HCT116 (cell line): Measurements from ENCODE around the gene LTB. TPM values are rescaled to one million over a fixed set of nuclear protein-coding genes. Genes with fewer than 3 reads are reported as not detected.
A peak's percentile ranks its signal among the peaks of the same experiment; 100 is the strongest.

ENCODE experiments used
- ATAC-seq: fragments of 200-7000 bp; cut with Tn5 transposase; 2 replicates; pipeline ENCODE4 v1.9.1; 2020; ENCODE audit warnings: mild to moderate bottlenecking, moderate library complexity
- BruUV-seq: library from RNA; stranded (reverse); fragments of 400-500 nt; replicated peaks from 2 replicates; lab custom pipeline; 2021; lab: Mats Ljungman, UMichigan
- CTCF ChIA-PET: fragments of 300-600 bp; sonication (Branson Sonifier 250); formaldehyde crosslinking; loops from one replicate; lab custom pipeline; 2021; ENCODE audit warnings: antibody characterized with exemption; lab: Charles Lee
- POLR2A ChIA-PET: fragments of 300-600, 350-600 bp; sonication (Branson Sonifier 250); formaldehyde crosslinking; loops from one replicate; lab custom pipeline; 2021; ENCODE audit warnings: antibody characterized with exemption; lab: Charles Lee
- RAD21 ChIA-PET, 2 experiments: fragments of 300-600 bp; sonication (Branson Sonifier 250); formaldehyde crosslinking; loops; one replicate each; lab custom pipeline; 2023; ENCODE audit warnings: low total read pairs in 2 of 2; ENCODE audit not compliant: uncharacterized antibody in 2 of 2, unreplicated experiment in 2 of 2, low non-redundant PET in 1 of 2; lab: Charles Lee
- DNase-seq: peaks from one replicate; pipeline ENCODE4 v3.0.0-alpha.2; 2010; ENCODE audit warnings: low read depth, low spot score
- H2AFZ ChIP-seq: fragments of 200-600 bp; shearing (Covaris generic), sonication (generic); 2 replicates; pipeline ENCODE4 v1.6.1; 2017; ENCODE audit warnings: low read depth, mixed run types, mixed read lengths, antibody characterized with exemption, low read length; ENCODE audit not compliant: poor library complexity, severe bottlenecking
- H3K27ac ChIP-seq: 2 replicates; pipeline ENCODE4 v1.5.1; 2012; ENCODE audit warnings: low read depth, low read length
- H3K27me3 ChIP-seq: fragments of 200-600 bp; sonication (generic); 2 replicates; pipeline ENCODE4 v1.6.1; 2016; ENCODE audit warnings: mixed run types, low read length, mixed read lengths; ENCODE audit not compliant: insufficient read depth
- H3K36me3 ChIP-seq, 2 experiments: fragments of 200-500 bp in 1 of 2; fragments of 200-600 bp in 1 of 2; sonication (Bioruptor generic) in 1 of 2; sonication (generic) in 1 of 2; 2 replicates each; pipeline versions ENCODE4 v1.5.1 to v1.6.1; 2014 to 2016; ENCODE audit warnings: low read length in 2 of 2, inconsistent platforms in 1 of 2, mixed read lengths in 1 of 2, mixed run types in 1 of 2; ENCODE audit not compliant: insufficient read depth in 2 of 2, control insufficient read depth in 1 of 2
- H3K4me1 ChIP-seq, 2 experiments: fragments of 200-600 bp in 1 of 2; sonication (generic) in 1 of 2; 2 replicates each; pipeline versions ENCODE4 v1.5.1 to v1.6.1; 2012 to 2017; ENCODE audit warnings: low read length in 2 of 2, inconsistent platforms in 1 of 2, mild to moderate bottlenecking in 1 of 2, mixed read lengths in 1 of 2, mixed run types in 1 of 2, moderate library complexity in 1 of 2; ENCODE audit not compliant: insufficient read depth in 2 of 2, control insufficient read depth in 1 of 2
- H3K4me2 ChIP-seq: fragments of 200-600 bp; sonication (generic); 2 replicates; pipeline ENCODE4 v1.6.1; 2017; ENCODE audit warnings: mixed run types, low read length, mixed read lengths
- H3K4me3 ChIP-seq, 2 experiments: fragments of 200-600 bp in 1 of 2; sonication (generic) in 1 of 2; replicated peaks in 1 of 2; 2 replicates each; pipeline ENCODE4 v1.5.1; 2011 to 2016; ENCODE audit warnings: low read length in 2 of 2, control low read depth in 1 of 2, low read depth in 1 of 2, mild to moderate bottlenecking in 1 of 2, mixed read lengths in 1 of 2, mixed run types in 1 of 2
- H3K79me2 ChIP-seq: fragments of 200-600 bp; sonication (generic); 2 replicates; pipeline ENCODE4 v1.6.1; 2017; ENCODE audit warnings: mild to moderate bottlenecking, mixed run types, low read length, moderate library complexity, mixed read lengths; ENCODE audit not compliant: insufficient read depth
- H3K9ac ChIP-seq: fragments of 200-600 bp; sonication (generic); 2 replicates; pipeline ENCODE4 v1.6.1; 2016; ENCODE audit warnings: low read length, mixed read lengths
- H3K9me2 ChIP-seq: fragments of 200-600 bp; sonication (generic), shearing (Covaris generic); 2 replicates; pipeline ENCODE4 v1.6.1; 2017; ENCODE audit warnings: mixed run types, mild to moderate bottlenecking, moderate library complexity; ENCODE audit not compliant: insufficient read depth
- H3K9me3 ChIP-seq, 2 experiments: fragments of 200-500 bp in 1 of 2; fragments of 200-600 bp in 1 of 2; sonication (Bioruptor generic) in 1 of 2; sonication (generic) in 1 of 2; 2 replicates each; pipeline ENCODE4 v1.6.1; 2014 to 2017; ENCODE audit warnings: low read length in 2 of 2, mixed read lengths in 2 of 2, inconsistent platforms in 1 of 2, low read depth in 1 of 2, mild to moderate bottlenecking in 1 of 2, mixed run types in 1 of 2, moderate library complexity in 1 of 2; ENCODE audit not compliant: control insufficient read depth in 1 of 2, insufficient read depth in 1 of 2
- H4K20me1 ChIP-seq: fragments of 200-600 bp; sonication (generic), shearing (Covaris generic); 2 replicates; pipeline ENCODE4 v1.6.1; 2017; ENCODE audit warnings: mixed run types, mild to moderate bottlenecking, moderate library complexity; ENCODE audit not compliant: insufficient read depth
- CBX3 ChIP-seq: IDR thresholded peaks from 2 replicates; pipeline ENCODE4 v1.6.1; 2012; ENCODE audit warnings: low read depth
- CEBPB ChIP-seq: IDR thresholded peaks from 2 replicates; pipeline ENCODE4 v1.6.1; 2012; ENCODE audit warnings: low read depth
- EGR1 ChIP-seq: IDR thresholded peaks from 2 replicates; pipeline ENCODE4 v1.6.1; 2012; ENCODE audit warnings: low read depth
- EZH2 ChIP-seq: fragments of 200-600 bp; sonication (generic); IDR thresholded peaks from 2 replicates; pipeline ENCODE4 v1.6.1; 2017; ENCODE audit warnings: antibody characterized with exemption, mixed run types
- JUND ChIP-seq: IDR thresholded peaks from 2 replicates; pipeline ENCODE4 v1.6.1; 2012
- POLR2A ChIP-seq: IDR thresholded peaks from 2 replicates; pipeline ENCODE4 v1.7.0; 2011; ENCODE audit warnings: borderline replicate concordance; ENCODE audit not compliant: insufficient read depth, insufficient read length; ENCODE audit errors: extremely low read depth
- POLR2AphosphoS5 ChIP-seq: IDR thresholded peaks from 2 replicates; pipeline ENCODE4 v1.6.1; 2011; ENCODE audit warnings: mild to moderate bottlenecking, low read depth, low read length, moderate library complexity
- RAD21 ChIP-seq: IDR thresholded peaks from 2 replicates; pipeline ENCODE4 v1.6.1; 2012; ENCODE audit warnings: low read depth, mild to moderate bottlenecking
- SP1 ChIP-seq: IDR thresholded peaks from 2 replicates; pipeline ENCODE4 v1.6.1; 2012; ENCODE audit warnings: low read depth
- SRF ChIP-seq: IDR thresholded peaks from 2 replicates; pipeline ENCODE4 v1.6.1; 2012; ENCODE audit warnings: low read depth
- ZFX ChIP-seq: fragments of 450-650 bp; IDR thresholded peaks from 2 replicates; pipeline ENCODE4 v1.6.1; 2017
- ZNF274 ChIP-seq: fragments of 200-500 bp; sonication (Bioruptor generic); IDR thresholded peaks from 2 replicates; pipeline ENCODE4 v1.6.1; 2014; ENCODE audit warnings: mild to moderate bottlenecking, low read depth, low read length, inconsistent platforms
- intact Hi-C: fragments of 100-400 bp; cut with micrococcal nuclease; formaldehyde crosslinking; loops from 2 replicates; pipeline ENCODE4 v1.10.0; 2022
- total RNA-seq: library from RNA; stranded (reverse); gene quantifications from one replicate; pipeline ENCODE4 v1.2.1, GENCODE V29; 2021; ENCODE audit not compliant: unreplicated experiment
- TF ChIP-seq, protein P1 (sequence below): IDR thresholded peaks from 2 replicates; pipeline ENCODE4 v1.6.1; 2011; ENCODE audit warnings: mild to moderate bottlenecking, low read length, moderate library complexity; ENCODE audit not compliant: insufficient replicate concordance; ENCODE audit errors: extremely low read depth

Gene LTB
- total RNA-seq, 1 experiment from 2014 or later, result 0.64 TPM

DNA sequence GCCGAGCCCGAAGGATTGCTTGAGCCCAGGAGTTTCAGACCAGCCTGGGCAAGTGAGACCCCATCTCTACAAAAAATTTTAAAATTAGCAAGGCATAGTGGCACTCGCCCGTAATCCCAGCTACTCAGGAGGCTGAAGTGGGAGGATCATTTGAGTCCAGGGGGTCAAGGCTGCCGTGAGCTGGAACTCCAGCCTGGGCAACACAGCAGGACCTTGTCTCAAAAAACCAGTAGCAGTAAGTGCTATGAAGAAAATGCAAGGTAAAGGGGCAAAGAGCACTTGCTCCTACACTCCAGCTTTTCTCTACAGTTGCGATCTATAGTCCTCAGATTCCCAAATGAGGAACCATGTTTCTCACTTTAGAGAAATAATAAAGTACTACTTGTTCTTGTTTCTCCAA is 38.6 kb downstream of the LTB start:
- no peaks in the 10 kb centered on the region for H3K27me3 ChIP-seq
- BruUV-seq, result no TSS peak
- CTCF ChIA-PET, result no interaction called here
- H2AFZ ChIP-seq, result no peak overlapping the region
- intact Hi-C loops, result loop anchor here (10.0 kb wide), 1 partner anchor 291 kb away; no protein-coding TSS in a partner anchor
- H3K4me1 ChIP-seq, result peaks cover 25 to 48% of the 10 kb centered on the region in 2 experiments
- peaks cover 24% of the 10 kb centered on the region; the same call in 1 of the 2 replicates for H4K20me1 ChIP-seq
- TF ChIP-seq SRF (no peak), ZNF274 (no peak), POLR2AphosphoS5 (no peak), CEBPB (no peak), EZH2 (no peak), SP1 (no peak), RAD21 (no peak), JUND (no peak), ZFX (no peak), CBX3 (no peak), EGR1 (no peak), POLR2A (no peak)
- TF ChIP-seq, protein P1, sequence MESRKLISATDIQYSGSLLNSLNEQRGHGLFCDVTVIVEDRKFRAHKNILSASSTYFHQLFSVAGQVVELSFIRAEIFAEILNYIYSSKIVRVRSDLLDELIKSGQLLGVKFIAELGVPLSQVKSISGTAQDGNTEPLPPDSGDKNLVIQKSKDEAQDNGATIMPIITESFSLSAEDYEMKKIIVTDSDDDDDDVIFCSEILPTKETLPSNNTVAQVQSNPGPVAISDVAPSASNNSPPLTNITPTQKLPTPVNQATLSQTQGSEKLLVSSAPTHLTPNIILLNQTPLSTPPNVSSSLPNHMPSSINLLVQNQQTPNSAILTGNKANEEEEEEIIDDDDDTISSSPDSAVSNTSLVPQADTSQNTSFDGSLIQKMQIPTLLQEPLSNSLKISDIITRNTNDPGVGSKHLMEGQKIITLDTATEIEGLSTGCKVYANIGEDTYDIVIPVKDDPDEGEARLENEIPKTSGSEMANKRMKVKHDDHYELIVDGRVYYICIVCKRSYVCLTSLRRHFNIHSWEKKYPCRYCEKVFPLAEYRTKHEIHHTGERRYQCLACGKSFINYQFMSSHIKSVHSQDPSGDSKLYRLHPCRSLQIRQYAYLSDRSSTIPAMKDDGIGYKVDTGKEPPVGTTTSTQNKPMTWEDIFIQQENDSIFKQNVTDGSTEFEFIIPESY, result no peak
- no peaks in the 10 kb centered on the region for H3K9me3 ChIP-seq
- RAD21 ChIA-PET, result no interaction called here
- no peak for ATAC-seq
- peaks cover 19 to 21% of the 10 kb centered on the region in 2 experiments for H3K36me3 ChIP-seq
- H3K4me2 ChIP-seq, result peak overlapping the region; percentile 85
- DNase-seq, result no peak
- H3K27ac ChIP-seq, result peak overlapping the region; percentile 96; the same call in 1 of the 2 replicates
- peaks cover 51% of the 10 kb centered on the region for H3K79me2 ChIP-seq
- no peaks in the 10 kb centered on the region for H3K9me2 ChIP-seq
- POLR2A ChIA-PET, result interaction anchor here (0.7 to 2.4 kb wide), 2 partner anchors 39 to 121 kb away, joined by 3 to 8 read pairs; partner anchors contain the start of genes CSNK2B and GPANK1
- no peak overlapping the region for H3K9ac ChIP-seq
- peak overlapping the region; percentile 85 to 98; a peak in 3 of 4 replicates for H3K4me3 ChIP-seq
